ENCODE measurements around the gene GOLGA6L10.

Gene GOLGA6L10

DNA sequence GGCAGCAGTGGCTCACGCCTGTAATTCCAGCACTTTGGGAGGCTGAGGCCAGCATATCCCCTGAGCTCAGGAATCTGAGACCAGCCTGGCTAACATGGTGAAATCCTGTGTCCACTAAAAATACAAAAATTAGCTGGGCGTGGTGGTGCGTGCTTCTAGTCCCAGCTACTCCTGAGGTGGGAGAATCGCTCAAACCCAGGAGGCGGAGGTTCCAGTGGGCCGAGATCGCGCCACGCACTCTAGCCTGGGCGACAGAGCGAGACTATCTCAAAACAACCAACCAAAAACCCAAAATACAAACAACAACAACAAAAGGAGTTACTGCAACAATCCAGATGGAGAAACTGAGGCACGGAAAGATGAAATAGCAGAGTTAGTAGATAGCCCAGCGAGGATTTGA lies 51.2 kb downstream of the GOLGA6L10 start:
- DNase-seq = no peak

GRCh38 chr15:82297546-82297945 lies 51.7 kb downstream of the GOLGA6L10 start:
- DNase-seq = no peak

- peak; percentile 21 for DNase-seq
Observed at GRCh38 chr15:82294061-82294690, 55.1 kb downstream of the GOLGA6L10 start.

DNA sequence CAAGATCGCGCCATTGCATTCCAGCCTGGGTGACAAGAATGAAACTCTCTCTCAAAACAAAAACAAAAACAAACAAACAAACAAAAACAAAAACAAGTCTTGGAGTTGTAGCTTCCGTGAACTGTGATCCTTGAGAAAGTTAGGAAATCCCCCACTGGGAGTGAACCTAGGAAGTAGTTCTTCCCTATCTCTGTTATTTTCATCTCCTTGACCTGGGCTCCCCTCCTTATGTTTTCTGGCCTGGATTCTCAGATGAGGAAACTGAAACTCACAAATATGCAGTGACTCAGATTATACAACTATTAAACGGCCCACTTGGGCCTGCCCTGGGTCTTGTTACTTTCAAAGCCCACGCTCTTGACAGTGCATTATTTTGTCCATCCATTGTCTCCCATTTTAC lies 57.0 kb downstream of the GOLGA6L10 start:
- no peak for DNase-seq

Data from eye (tissue), 1 donor.